Parathyroid adenoma (tissue), 2 donors: ENCODE results near the gene PPM1L.

Experiments
- H2AFZ ChIP-seq: fragments of 300-600 bp; sonication (generic); one replicate; pipeline ENCODE4 v1.7.0; 2017; ENCODE audit warnings: antibody characterized with exemption, mild to moderate bottlenecking
- H3K27ac ChIP-seq: fragments of 300-600 bp; sonication (generic); one replicate; pipeline ENCODE4 v1.7.0; 2017
- H3K27me3 ChIP-seq: fragments of 300-600 bp; sonication (generic); one replicate; pipeline ENCODE4 v1.7.0; 2017; ENCODE audit warnings: low read length; ENCODE audit not compliant: control insufficient read depth, insufficient read depth
- H3K36me3 ChIP-seq: fragments of 300-600 bp; sonication (generic); one replicate; pipeline ENCODE4 v1.7.0; 2017; ENCODE audit warnings: low read length; ENCODE audit not compliant: control insufficient read depth, insufficient read depth
- H3K4me1 ChIP-seq: fragments of 300-600 bp; sonication (generic); one replicate; pipeline ENCODE4 v1.7.0; 2017; ENCODE audit warnings: control low read depth
- H3K4me2 ChIP-seq: fragments of 300-600 bp; sonication (generic); one replicate; pipeline ENCODE4 v1.7.0; 2017; ENCODE audit warnings: low read length
- H3K4me3 ChIP-seq: fragments of 300-600 bp; sonication (generic); one replicate; pipeline ENCODE4 v1.7.0; 2017; ENCODE audit warnings: low read depth, low read length
- H3K79me2 ChIP-seq: fragments of 300-600 bp; sonication (generic); one replicate; pipeline ENCODE4 v1.7.0; 2017; ENCODE audit warnings: control low read depth
- H3K9ac ChIP-seq: fragments of 300-600 bp; sonication (generic); one replicate; pipeline ENCODE4 v1.7.0; 2017; ENCODE audit warnings: mild to moderate bottlenecking
- H3K9me3 ChIP-seq: fragments of 300-600 bp; sonication (generic); one replicate; pipeline ENCODE4 v1.7.0; 2017; ENCODE audit warnings: low read length; ENCODE audit not compliant: control insufficient read depth
- TF ChIP-seq, protein P1 (sequence below): fragments of 300-600 bp; sonication (generic); IDR thresholded peaks from one replicate; pipeline ENCODE4 v1.7.0; 2017; ENCODE audit warnings: antibody characterized with exemption, mild to moderate bottlenecking
- donor health status: primary hyperparathyroidism.

Gene PPM1L

DNA sequence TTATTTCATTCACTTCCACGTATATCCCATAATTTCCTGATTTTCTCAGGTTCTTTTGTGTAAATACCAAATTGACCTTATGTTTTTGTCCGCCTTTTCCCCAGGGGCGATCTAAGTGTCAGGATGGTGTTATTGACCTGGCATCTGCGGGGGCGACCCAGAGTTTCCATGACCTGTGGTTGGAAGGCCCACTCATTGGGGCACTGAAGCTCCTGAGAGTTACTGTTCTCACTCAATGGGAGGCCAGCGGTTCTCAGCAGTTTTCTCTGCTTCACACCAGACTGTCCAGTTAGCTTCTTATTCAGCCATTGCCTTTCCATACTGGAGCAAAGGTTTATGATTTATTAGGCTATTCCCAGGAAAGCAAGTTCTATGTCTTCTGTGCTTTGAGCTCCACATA lies 295.8 kb downstream of the PPM1L start:
- Histone ChIP-seq H3K79me2 (no peaks in the 10 kb centered on the region), H3K4me2 (no peak overlapping the region), H3K27me3 (no peaks in the 10 kb centered on the region), H2AFZ (no peak overlapping the region), H3K4me1 (peaks cover 8% of the 10 kb centered on the region), H3K9me3 (no peaks in the 10 kb centered on the region), H3K4me3 (no peak overlapping the region), H3K27ac (no peak overlapping the region), H3K36me3 (no peaks in the 10 kb centered on the region), H3K9ac (no peak overlapping the region)
- TF ChIP-seq, protein P1, sequence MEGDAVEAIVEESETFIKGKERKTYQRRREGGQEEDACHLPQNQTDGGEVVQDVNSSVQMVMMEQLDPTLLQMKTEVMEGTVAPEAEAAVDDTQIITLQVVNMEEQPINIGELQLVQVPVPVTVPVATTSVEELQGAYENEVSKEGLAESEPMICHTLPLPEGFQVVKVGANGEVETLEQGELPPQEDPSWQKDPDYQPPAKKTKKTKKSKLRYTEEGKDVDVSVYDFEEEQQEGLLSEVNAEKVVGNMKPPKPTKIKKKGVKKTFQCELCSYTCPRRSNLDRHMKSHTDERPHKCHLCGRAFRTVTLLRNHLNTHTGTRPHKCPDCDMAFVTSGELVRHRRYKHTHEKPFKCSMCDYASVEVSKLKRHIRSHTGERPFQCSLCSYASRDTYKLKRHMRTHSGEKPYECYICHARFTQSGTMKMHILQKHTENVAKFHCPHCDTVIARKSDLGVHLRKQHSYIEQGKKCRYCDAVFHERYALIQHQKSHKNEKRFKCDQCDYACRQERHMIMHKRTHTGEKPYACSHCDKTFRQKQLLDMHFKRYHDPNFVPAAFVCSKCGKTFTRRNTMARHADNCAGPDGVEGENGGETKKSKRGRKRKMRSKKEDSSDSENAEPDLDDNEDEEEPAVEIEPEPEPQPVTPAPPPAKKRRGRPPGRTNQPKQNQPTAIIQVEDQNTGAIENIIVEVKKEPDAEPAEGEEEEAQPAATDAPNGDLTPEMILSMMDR = no peak

DNA sequence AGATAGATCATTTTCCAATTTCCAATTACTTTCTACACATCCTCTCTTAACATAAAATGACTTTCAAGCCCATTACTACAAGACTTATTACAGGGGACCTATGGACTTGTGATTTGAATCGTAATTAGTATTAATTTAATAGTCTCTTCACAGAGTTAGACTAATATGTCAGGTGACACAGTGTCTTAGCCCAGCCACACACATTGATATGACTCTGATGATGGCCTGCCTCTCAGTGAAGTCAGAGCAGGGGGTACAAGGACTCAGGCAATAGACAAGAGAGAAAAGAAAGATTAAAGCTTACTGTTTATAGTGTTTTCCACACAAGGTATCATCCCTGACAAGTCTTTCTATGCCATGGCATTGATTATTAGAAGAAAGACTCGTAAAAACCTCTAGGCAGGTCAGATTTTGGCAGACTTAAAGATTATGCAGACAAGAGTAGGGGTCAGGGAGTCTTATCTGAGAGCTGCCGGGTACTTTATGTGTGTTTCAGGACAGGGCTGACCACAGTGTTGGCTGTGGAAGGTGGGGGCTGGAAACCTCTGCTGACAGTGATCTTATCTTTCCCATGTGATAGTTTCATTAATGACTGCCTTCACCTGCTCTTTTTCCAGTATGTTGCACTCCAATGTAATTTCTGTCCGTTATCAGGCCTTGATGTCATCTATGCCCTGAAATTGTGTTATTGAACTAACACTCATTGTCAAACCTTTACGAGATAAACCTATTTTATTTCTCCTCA lies 299.0 kb downstream of the PPM1L start:
- TF ChIP-seq, protein P1 = no peak
- Histone ChIP-seq H3K4me3 (no peak overlapping the region), H3K4me1 (peaks cover 8% of the 10 kb centered on the region), H3K9me3 (no peaks in the 10 kb centered on the region), H3K36me3 (no peaks in the 10 kb centered on the region), H3K27me3 (no peaks in the 10 kb centered on the region), H3K4me2 (no peak overlapping the region), H3K27ac (no peak overlapping the region), H2AFZ (no peak overlapping the region), H3K79me2 (no peaks in the 10 kb centered on the region), H3K9ac (no peak overlapping the region)

DNA sequence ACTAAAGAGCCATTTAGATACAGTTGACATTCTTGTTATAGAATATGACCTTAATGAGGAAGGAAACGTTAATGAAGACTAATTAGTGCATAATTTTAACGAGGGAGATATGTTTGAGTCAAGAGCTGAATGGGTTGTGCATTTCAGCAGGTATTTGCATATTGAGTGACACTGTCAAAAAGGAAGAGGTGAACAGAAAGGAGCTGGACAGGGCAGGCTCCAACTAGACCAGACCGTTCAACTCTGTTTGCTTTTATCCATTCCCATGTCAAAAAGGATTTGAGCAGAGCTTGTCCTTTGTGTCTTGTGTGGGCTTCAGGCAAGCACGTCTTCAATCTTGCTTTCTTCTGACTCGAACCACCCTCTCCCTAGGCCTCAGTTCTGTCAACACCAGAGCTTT lies 308.4 kb downstream of the PPM1L start:
- Histone ChIP-seq H3K9me3 (no peaks in the 10 kb centered on the region), H3K9ac (no peak overlapping the region), H3K4me1 (no peaks in the 10 kb centered on the region), H3K79me2 (no peaks in the 10 kb centered on the region), H3K27ac (no peak overlapping the region), H3K27me3 (no peaks in the 10 kb centered on the region), H3K4me2 (no peak overlapping the region), H3K36me3 (no peaks in the 10 kb centered on the region), H3K4me3 (no peak overlapping the region), H2AFZ (no peak overlapping the region)
- TF ChIP-seq, protein P1 = no peak

DNA sequence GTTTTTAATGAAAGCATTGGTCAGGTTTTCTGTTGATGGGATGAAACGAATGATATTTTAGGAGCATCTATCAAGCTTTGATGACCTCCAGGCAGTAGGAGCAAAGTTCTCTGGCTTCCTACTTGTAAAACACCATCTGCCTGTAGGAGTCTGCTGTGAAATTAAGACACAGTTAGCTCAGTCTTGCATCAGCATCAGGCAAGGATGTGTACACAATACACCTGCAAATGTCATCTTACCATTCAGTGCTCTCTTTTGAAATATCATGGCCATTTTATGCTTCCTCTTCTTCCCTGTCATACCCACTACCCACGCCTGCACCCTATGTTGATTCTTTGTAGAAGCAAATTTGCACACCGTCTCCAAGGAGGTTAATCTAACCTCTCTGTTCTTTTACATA lies 310.9 kb downstream of the PPM1L start:
- TF ChIP-seq, protein P1 = no peak
- no peaks in the 10 kb centered on the region for H3K79me2 ChIP-seq
- no peak overlapping the region for H3K27ac ChIP-seq
- H3K9me3 ChIP-seq = no peaks in the 10 kb centered on the region
- no peaks in the 10 kb centered on the region for H3K4me1 ChIP-seq
- H3K9ac ChIP-seq = no peak overlapping the region
- H3K4me3 ChIP-seq = no peak overlapping the region
- no peak overlapping the region for H2AFZ ChIP-seq
- H3K36me3 ChIP-seq = no peaks in the 10 kb centered on the region
- no peaks in the 10 kb centered on the region for H3K27me3 ChIP-seq
- no peak overlapping the region for H3K4me2 ChIP-seq

DNA sequence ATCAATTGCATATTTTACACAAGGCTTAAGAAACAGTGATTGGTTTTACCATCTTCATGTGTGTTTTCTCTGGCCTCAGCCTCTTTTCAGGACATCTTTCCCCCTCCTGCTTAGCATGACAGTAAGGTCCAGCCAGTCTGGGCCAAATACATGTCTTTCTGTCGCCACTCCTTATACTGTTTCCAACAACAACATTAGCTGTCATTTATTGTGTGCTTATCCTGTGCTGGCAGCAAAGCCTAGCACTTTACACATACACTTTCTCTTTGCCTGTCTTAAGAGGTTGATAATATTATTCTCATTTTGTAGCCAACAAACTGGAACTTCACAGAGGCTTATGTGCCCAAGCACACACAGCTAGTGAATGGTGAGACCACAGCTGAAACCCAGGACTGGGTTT lies 311.3 kb downstream of the PPM1L start:
- TF ChIP-seq, protein P1 = no peak
- Histone ChIP-seq H2AFZ (no peak overlapping the region), H3K36me3 (no peaks in the 10 kb centered on the region), H3K27me3 (no peaks in the 10 kb centered on the region), H3K4me2 (no peak overlapping the region), H3K9ac (no peak overlapping the region), H3K27ac (no peak overlapping the region), H3K4me1 (no peaks in the 10 kb centered on the region), H3K9me3 (no peaks in the 10 kb centered on the region), H3K79me2 (no peaks in the 10 kb centered on the region), H3K4me3 (no peak overlapping the region)
